ENCODE data around the gene SKOR1. TPM values are rescaled to one million over a fixed set of nuclear protein-coding genes. Genes with fewer than 3 reads are reported as not detected.
A peak's percentile ranks its signal among the peaks of the same experiment; 100 is the strongest.

The SKOR1 gene
- total and polyA plus RNA-seq, 2 experiments from 2014 or later: 0.11 TPM; not detected in 1

DNA sequence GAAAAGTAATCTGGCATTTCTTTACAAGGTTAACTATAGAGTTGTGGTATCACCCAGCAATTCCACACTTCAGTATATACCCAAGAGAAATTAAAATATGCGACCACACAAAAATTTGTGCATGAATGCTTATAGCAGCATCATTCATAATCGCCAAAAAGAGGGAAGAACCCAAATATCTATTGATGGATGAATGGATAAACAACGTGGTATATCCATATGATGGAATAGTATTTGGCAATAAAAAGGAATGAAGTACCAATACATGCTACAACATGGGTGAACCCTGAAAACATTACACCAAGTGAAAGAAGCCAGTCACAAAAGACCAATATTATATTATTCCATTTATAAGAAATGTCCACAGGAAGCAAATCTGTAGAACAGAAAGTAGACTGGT, 8.6 kb upstream of the SKOR1 start:
- no peak overlapping the region for H3K9ac ChIP-seq
- TF ChIP-seq EZH2phosphoT487 (IDR thresholded peaks at IDR 0.05; ENCODE audit: insufficient read depth, low read depth): no peak
- TF ChIP-seq EZH2 (IDR thresholded peaks at IDR 0.05; ENCODE audit: insufficient read depth, poor library complexity, severe bottlenecking): no peak
- H3K79me2 ChIP-seq (ENCODE audit: insufficient read depth): no peaks in the 10 kb centered on the region
- no peaks in the 10 kb centered on the region for H3K4me1 ChIP-seq (ENCODE audit: insufficient read depth)
- H3K4me2 ChIP-seq (ENCODE audit: unreplicated experiment): no peak overlapping the region
- H3K27me3 ChIP-seq (replicated peaks; ENCODE audit: insufficient read depth): peaks cover 26% of the 10 kb centered on the region
- H3F3A ChIP-seq (ENCODE audit: insufficient read depth): no peaks in the 10 kb centered on the region
- H3K9me3 ChIP-seq (ENCODE audit: low read depth): no peaks in the 10 kb centered on the region
- no peak overlapping the region for H2AFZ ChIP-seq
- no peaks in the 10 kb centered on the region for H3K36me3 ChIP-seq (ENCODE audit: low read depth)
- H3K4me3 ChIP-seq: no peak overlapping the region
- 78 to 79% methylated on average over 3 of the region's 3 CpGs for WGBS, 2 experiments (ENCODE audit: low coverage in 1 of 2, low lambda C conversion rate in 2 of 2, missing lambda C conversion rate in 2 of 2)
- in situ Hi-C loops (cut with MboI): no loop called here
- H4K20me1 ChIP-seq (ENCODE audit: insufficient read depth): no peaks in the 10 kb centered on the region
- H3K9me2 ChIP-seq (ENCODE audit: insufficient read depth): no peaks in the 10 kb centered on the region
- no peak overlapping the region for H3K27ac ChIP-seq
- DNase-seq: no peak

DNA sequence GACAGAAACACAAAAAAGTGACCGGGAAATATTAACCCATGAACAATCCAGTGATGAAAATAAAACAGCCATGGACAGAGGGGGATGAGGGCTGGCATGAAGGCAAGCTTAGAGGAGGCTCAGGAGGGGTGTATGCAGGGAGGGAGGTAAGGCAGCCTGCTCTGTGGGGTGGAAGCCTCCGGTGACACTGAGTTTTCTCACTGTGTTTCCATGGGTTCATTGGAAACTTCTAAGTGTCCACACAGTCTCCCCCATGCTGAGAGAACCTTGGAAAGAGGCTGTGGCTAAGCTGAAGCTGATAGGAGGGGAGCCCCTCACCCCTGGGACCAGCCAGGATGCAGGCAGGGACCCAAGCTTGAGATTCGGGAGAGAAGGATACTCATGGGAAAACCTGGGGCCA, 6.8 kb upstream of the SKOR1 start:
- Histone ChIP-seq H3K36me3 (ENCODE audit: low read depth) (no peaks in the 10 kb centered on the region), H3K27ac (no peak overlapping the region), H4K20me1 (ENCODE audit: insufficient read depth) (no peaks in the 10 kb centered on the region), H3K4me2 (ENCODE audit: unreplicated experiment) (no peak overlapping the region), H2AFZ (no peak overlapping the region), H3K4me3 (no peak overlapping the region), H3K27me3 (replicated peaks; ENCODE audit: insufficient read depth) (peaks cover 42% of the 10 kb centered on the region), H3K79me2 (ENCODE audit: insufficient read depth) (no peaks in the 10 kb centered on the region), H3K4me1 (ENCODE audit: insufficient read depth) (no peaks in the 10 kb centered on the region), H3K9ac (no peak overlapping the region), H3F3A (ENCODE audit: insufficient read depth) (no peaks in the 10 kb centered on the region), H3K9me3 (ENCODE audit: low read depth) (no peaks in the 10 kb centered on the region), H3K9me2 (ENCODE audit: insufficient read depth) (no peaks in the 10 kb centered on the region)
- 23 to 26% methylated on average over 3 of the region's 3 CpGs for WGBS, 2 experiments (ENCODE audit: low coverage in 1 of 2, low lambda C conversion rate in 2 of 2, missing lambda C conversion rate in 2 of 2)
- in situ Hi-C loops (cut with MboI): no loop called here
- TF ChIP-seq EZH2phosphoT487 (IDR thresholded peaks at IDR 0.05; ENCODE audit: insufficient read depth, low read depth): no peak
- no peak for TF ChIP-seq EZH2 (IDR thresholded peaks at IDR 0.05; ENCODE audit: insufficient read depth, poor library complexity, severe bottlenecking)
- no peak for DNase-seq

DNA sequence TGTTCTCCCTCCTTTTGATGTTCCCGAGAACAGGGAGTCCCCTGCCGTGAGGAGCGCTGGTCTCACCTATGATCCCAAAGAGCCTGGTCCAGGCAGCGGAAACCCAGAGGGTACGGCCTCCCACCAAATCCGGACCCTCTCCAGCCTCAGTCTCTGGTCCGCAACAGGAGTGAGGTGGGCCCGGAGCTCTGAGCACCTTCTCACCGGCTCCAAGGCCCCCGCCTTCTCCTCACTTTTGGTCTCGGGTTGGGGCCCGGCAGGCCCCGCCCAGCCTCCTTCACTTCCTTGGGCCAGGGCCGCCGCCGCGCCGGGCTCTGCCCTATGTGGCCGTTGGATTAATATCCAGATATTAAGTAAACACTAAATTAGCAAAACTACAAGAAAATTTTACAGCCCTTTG, 5.7 kb upstream of the SKOR1 start:
- no peak overlapping the region for H2AFZ ChIP-seq
- H3K9me2 ChIP-seq (ENCODE audit: insufficient read depth): no peaks in the 10 kb centered on the region
- no peak overlapping the region for H3K4me2 ChIP-seq (ENCODE audit: unreplicated experiment)
- H3K27ac ChIP-seq: no peak overlapping the region
- TF ChIP-seq EZH2phosphoT487 (IDR thresholded peaks at IDR 0.05; ENCODE audit: insufficient read depth, low read depth) (no peak), EZH2 (IDR thresholded peaks at IDR 0.05; ENCODE audit: insufficient read depth, poor library complexity, severe bottlenecking) (no peak)
- no peaks in the 10 kb centered on the region for H3F3A ChIP-seq (ENCODE audit: insufficient read depth)
- H3K79me2 ChIP-seq (ENCODE audit: insufficient read depth): no peaks in the 10 kb centered on the region
- no peaks in the 10 kb centered on the region for H3K36me3 ChIP-seq (ENCODE audit: low read depth)
- WGBS, 2 experiments (ENCODE audit: low coverage in 1 of 2, low lambda C conversion rate in 2 of 2, missing lambda C conversion rate in 2 of 2): 16% methylated on average over 19 of the region's 19 CpGs
- H3K27me3 ChIP-seq (replicated peaks; ENCODE audit: insufficient read depth): peaks cover 54% of the 10 kb centered on the region
- DNase-seq: no peak
- no peaks in the 10 kb centered on the region for H3K9me3 ChIP-seq (ENCODE audit: low read depth)
- H3K4me3 ChIP-seq: no peak overlapping the region
- H3K9ac ChIP-seq: no peak overlapping the region
- no peaks in the 10 kb centered on the region for H4K20me1 ChIP-seq (ENCODE audit: insufficient read depth)
- no peaks in the 10 kb centered on the region for H3K4me1 ChIP-seq (ENCODE audit: insufficient read depth)
- in situ Hi-C loops (cut with MboI): no loop called here

DNA sequence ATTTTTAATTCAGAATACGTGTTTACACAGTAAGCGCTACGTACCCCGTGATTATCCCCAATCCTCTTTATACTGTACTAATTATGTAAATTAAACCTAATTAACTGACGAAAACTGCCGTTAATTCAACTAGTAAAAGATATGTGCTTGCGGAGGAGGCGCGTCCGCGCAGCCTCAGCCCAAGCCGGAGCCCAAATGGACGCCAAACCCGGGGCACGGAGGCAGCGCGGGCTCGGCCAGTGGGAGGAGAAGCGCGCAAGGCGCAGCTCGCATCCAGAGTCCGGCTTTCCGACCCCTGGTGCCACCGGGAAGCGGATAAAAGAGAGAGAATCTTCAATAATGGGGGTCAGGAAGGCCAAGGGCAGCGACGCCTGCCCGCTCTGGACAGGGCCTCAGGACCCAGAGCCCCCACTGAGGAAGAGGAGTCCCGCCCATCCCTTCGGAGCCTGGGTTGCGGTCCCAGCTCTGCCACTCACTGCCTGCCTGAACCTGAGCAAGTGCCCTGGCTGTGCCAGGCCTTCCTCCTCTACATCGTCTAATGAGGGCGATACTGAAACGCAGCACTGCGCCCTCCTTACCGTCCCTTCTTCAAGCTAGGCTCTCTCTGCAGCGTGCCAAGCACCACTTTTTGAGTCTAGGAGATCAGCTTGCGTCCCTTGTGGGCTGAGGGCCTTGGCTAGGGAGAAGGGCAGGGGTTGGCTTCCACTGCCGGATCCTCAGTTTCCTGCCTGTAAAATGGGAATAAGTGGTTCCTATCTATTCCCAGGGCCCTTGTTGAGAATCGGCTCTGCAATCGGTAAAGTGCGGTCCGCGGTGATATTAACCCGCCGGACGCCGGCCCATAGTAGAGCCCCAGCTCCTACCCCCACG, 5.0 kb upstream of the SKOR1 start:
- Histone ChIP-seq H3K4me2 (ENCODE audit: unreplicated experiment) (no peak overlapping the region), H3K4me3 (no peak overlapping the region), H3K27me3 (replicated peaks; ENCODE audit: insufficient read depth) (peaks cover 58% of the 10 kb centered on the region), H3K9ac (no peak overlapping the region), H3K79me2 (ENCODE audit: insufficient read depth) (no peaks in the 10 kb centered on the region), H3K27ac (no peak overlapping the region), H3K4me1 (ENCODE audit: insufficient read depth) (no peaks in the 10 kb centered on the region), H2AFZ (no peak overlapping the region), H3F3A (ENCODE audit: insufficient read depth) (no peaks in the 10 kb centered on the region), H3K9me2 (ENCODE audit: insufficient read depth) (no peaks in the 10 kb centered on the region), H3K36me3 (ENCODE audit: low read depth) (no peaks in the 10 kb centered on the region), H4K20me1 (ENCODE audit: insufficient read depth) (no peaks in the 10 kb centered on the region), H3K9me3 (ENCODE audit: low read depth) (no peaks in the 10 kb centered on the region)
- TF ChIP-seq EZH2phosphoT487 (IDR thresholded peaks at IDR 0.05; ENCODE audit: insufficient read depth, low read depth): 0 out of 2 replicates have a peak, but pooled peaks have one; percentile 51
- peak; percentile 65 for TF ChIP-seq EZH2 (IDR thresholded peaks at IDR 0.05; ENCODE audit: insufficient read depth, poor library complexity, severe bottlenecking)
- DNase-seq: no peak
- in situ Hi-C loops (cut with MboI): no loop called here
- 16 to 20% methylated on average over 48 to 50 of the region's 50 CpGs for whole genome bisulfite sequencing, 2 experiments (ENCODE audit: low coverage in 1 of 2, low lambda C conversion rate in 2 of 2, missing lambda C conversion rate in 2 of 2)

Data from GM23248 (cell line).